Osteocyte (in vitro differentiated cells): ENCODE results near the gene OPCML. TPM values are rescaled to one million over a fixed set of nuclear protein-coding genes. Genes with fewer than 3 reads are reported as not detected.

Experiments
- DNase-seq: peaks from one replicate; pipeline ENCODE4 v3.0.0; 2021; ENCODE audit warnings: mixed read lengths; ENCODE audit not compliant: unreplicated experiment; ENCODE audit errors: extremely low spot score
- H3K27ac Mint-ChIP-seq: one replicate; pipeline ENCODE4 v1.8.0; 2021; ENCODE audit warnings: mild to moderate bottlenecking, mixed read lengths; ENCODE audit not compliant: unreplicated experiment
- H3K27me3 Mint-ChIP-seq: one replicate; pipeline ENCODE4 v1.8.0; 2021; ENCODE audit warnings: mixed read lengths; ENCODE audit not compliant: unreplicated experiment
- H3K36me3 Mint-ChIP-seq: one replicate; pipeline ENCODE4 v1.8.0; 2021; ENCODE audit warnings: mixed read lengths; ENCODE audit not compliant: unreplicated experiment
- H3K4me1 Mint-ChIP-seq: one replicate; pipeline ENCODE4 v1.8.0; 2021; ENCODE audit warnings: mixed read lengths; ENCODE audit not compliant: unreplicated experiment
- H3K4me3 Mint-ChIP-seq: one replicate; pipeline ENCODE4 v1.8.0; 2021; ENCODE audit warnings: mild to moderate bottlenecking, moderate library complexity, mixed read lengths; ENCODE audit not compliant: unreplicated experiment
- H3K9me3 Mint-ChIP-seq: one replicate; pipeline ENCODE4 v1.8.0; 2021; ENCODE audit warnings: mixed read lengths; ENCODE audit not compliant: unreplicated experiment
- CTCF ChIP-seq: fragments of 200-600 bp; sonication (generic); IDR thresholded peaks from 2 replicates; pipeline ENCODE4 v1.5.0; 2021; ENCODE audit warnings: antibody characterized with exemption, mild to moderate bottlenecking, moderate library complexity
- total RNA-seq: library from RNA; stranded (reverse); gene quantifications from 2 replicates; pipeline ENCODE4 v1.2.1, GENCODE V29; 2021

Gene OPCML
- total RNA-seq, 1 donor from 2014 or later = 0.11 TPM

- Mint-ChIP-seq H3K4me3 (no peak overlapping the region), H3K27ac (no peak overlapping the region), H3K36me3 (no peaks in the 10 kb centered on the region), H3K4me1 (no peaks in the 10 kb centered on the region), H3K9me3 (no peaks in the 10 kb centered on the region), H3K27me3 (peaks cover 48% of the 10 kb centered on the region)
- no peak for DNase-seq
- no peak for TF ChIP-seq CTCF
Observed at GRCh38 chr11:132414451-132414850, 1117.8 kb downstream of the OPCML start.

- Mint-ChIP-seq H3K27me3 (peaks cover 43% of the 10 kb centered on the region), H3K9me3 (no peaks in the 10 kb centered on the region)
- no peak for TF ChIP-seq CTCF
Observed at GRCh38 chr11:132410383-132410782, 1121.9 kb downstream of the OPCML start.

DNA sequence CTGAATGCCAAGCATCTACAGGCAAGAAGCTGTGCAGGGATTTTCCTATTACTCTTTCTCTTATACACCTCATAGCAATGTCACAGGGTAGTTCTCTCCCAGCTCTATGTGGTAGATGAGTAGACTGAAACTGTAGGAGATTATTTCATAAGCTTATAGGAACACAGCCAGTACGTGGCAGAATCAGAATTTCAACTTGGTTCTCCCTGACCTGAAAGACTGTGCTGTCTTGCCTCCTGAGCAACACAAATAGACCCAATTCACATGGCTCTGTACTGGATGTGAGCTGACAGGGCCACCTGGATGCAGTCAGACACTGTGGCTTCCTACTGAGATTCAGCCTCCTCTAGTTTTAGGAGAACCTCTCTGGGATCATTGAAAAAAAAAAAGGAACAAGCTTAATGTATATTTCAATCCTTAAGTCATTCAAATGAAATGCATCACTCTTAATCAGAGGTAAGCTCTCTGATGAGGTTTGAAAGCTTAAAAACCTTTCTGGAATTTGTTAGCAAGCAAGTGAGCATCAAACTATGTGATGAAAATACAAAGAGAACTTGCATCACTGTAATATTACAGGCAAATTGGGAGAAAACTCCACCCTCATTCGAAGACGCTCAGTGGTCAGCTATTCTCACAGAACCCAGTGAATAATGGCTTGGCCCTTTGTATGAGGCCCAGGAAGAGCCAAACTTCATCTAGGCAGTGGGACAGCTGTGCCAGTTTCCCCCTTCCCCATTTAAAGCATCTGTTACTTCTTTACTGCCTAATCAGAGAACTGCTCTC is 1122.5 kb downstream of the OPCML start:
- Mint-ChIP-seq H3K9me3 (no peaks in the 10 kb centered on the region), H3K4me3 (no peak overlapping the region), H3K27ac (no peak overlapping the region), H3K36me3 (no peaks in the 10 kb centered on the region), H3K27me3 (peaks cover 45% of the 10 kb centered on the region), H3K4me1 (no peaks in the 10 kb centered on the region)
- DNase-seq = no peak
- TF ChIP-seq CTCF = no peak

More at GRCh38 chr11:132410383-132410782, 1121.9 kb downstream of the OPCML start:
- H3K4me1 Mint-ChIP-seq = no peaks in the 10 kb centered on the region
- DNase-seq = no peak
- no peak overlapping the region for H3K27ac Mint-ChIP-seq
- H3K36me3 Mint-ChIP-seq = no peaks in the 10 kb centered on the region
- no peak overlapping the region for H3K4me3 Mint-ChIP-seq

DNA sequence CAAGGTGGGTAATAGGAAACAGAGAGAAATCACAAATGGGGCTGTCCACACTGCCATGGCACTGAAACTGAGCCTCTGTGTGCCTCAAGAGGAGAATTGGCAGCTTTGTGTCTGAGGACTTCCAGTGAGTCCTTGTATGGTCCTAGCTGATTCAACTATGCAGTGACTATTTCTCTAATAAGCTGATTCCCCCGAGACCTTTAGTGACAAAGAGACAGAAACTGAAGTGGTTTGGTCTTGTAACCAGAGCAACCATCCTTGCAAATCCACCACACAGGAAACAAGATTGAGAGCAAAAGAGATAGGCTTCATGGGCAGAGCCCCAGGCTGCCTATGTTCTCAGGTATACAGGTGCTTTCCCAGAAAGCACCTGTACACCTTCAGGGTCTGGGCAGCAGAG is 1123.4 kb downstream of the OPCML start:
- Mint-ChIP-seq H3K9me3 (no peaks in the 10 kb centered on the region), H3K27me3 (peaks cover 41% of the 10 kb centered on the region), H3K36me3 (no peaks in the 10 kb centered on the region), H3K4me3 (no peak overlapping the region), H3K4me1 (no peaks in the 10 kb centered on the region), H3K27ac (no peak overlapping the region)
- no peak for DNase-seq
- no peak for TF ChIP-seq CTCF

DNA sequence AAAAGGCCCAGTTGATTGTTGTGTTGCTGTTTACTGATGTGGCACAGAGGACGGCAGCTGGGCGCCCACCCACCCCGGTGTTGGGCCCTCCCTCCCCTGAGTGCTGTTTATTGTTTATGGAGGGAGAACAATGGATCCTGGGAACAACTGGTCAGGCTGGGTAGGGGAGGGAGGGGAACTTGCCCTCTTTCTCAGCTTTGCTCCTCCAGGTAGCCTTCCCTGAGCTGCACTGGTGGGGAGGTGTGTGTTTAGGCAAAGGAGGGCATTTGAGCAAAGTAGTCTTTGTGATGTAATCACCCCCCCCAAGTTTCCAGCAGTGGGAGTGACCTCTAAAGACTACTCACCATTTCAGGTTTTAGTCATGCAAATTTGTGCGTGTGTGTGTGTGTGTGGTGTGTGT is 1126.6 kb downstream of the OPCML start:
- H3K9me3 Mint-ChIP-seq = no peaks in the 10 kb centered on the region
- H3K4me3 Mint-ChIP-seq = no peak overlapping the region
- H3K36me3 Mint-ChIP-seq = no peaks in the 10 kb centered on the region
- no peak overlapping the region for H3K27ac Mint-ChIP-seq
- TF ChIP-seq CTCF = no peak
- peaks cover 36% of the 10 kb centered on the region for H3K27me3 Mint-ChIP-seq
- DNase-seq = no peak
- H3K4me1 Mint-ChIP-seq = no peaks in the 10 kb centered on the region
